VCaP (cell line): ENCODE results near the gene VSTM2L.

Source experiments
- H3K27ac ChIP-seq: fragments of 450-650 bp; 2 replicates; pipeline ENCODE4 v1.5.1; 2017
- TF ChIP-seq, protein P1 (sequence below): fragments of 450-650 bp; conservative IDR thresholded peaks from 2 replicates; pipeline ENCODE4 v1.5.1; 2017; ENCODE audit warnings: mild to moderate bottlenecking, moderate library complexity

The VSTM2L gene

DNA sequence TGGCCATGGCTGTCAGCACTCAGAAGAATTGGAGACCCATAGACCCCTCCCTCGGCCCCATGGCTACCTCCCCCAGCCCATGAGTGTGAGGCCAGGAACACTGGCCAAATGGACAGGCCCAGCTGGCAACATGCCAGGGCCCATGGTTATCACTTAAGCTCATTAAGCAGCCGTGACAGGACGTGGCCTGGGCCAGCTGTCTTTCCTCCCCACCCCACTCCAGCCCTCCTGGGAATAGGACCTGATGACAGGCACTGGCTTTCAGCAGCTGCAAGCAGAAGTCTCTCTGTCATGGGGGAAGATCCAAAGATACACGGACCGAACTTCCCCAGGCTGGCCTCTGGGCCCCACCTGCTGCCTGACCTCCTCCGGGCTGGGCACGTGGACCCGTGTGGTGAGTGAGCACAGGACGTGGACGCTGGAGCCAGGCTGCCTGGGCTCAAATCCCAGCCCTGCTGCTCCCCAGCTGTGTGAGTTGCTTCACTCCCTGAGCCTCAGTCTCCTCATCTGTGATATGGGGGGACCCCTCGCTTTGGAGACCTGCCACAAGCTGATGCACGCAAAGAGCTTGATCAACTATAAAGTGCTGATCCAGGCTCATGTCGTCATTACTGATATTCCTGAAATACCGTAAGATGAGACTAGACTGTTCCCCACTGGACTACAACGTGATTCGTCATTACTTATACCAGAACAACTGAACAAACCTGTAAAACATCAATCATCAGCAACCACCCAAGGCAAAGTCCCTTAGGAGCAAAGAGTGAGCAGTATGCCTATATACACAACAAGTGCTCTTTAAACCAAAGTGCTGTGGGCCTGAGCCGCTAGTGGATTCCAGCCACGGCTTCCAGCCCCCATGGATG lies 22.0 kb upstream of the VSTM2L start:
- TF ChIP-seq, protein P1, sequence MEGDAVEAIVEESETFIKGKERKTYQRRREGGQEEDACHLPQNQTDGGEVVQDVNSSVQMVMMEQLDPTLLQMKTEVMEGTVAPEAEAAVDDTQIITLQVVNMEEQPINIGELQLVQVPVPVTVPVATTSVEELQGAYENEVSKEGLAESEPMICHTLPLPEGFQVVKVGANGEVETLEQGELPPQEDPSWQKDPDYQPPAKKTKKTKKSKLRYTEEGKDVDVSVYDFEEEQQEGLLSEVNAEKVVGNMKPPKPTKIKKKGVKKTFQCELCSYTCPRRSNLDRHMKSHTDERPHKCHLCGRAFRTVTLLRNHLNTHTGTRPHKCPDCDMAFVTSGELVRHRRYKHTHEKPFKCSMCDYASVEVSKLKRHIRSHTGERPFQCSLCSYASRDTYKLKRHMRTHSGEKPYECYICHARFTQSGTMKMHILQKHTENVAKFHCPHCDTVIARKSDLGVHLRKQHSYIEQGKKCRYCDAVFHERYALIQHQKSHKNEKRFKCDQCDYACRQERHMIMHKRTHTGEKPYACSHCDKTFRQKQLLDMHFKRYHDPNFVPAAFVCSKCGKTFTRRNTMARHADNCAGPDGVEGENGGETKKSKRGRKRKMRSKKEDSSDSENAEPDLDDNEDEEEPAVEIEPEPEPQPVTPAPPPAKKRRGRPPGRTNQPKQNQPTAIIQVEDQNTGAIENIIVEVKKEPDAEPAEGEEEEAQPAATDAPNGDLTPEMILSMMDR: no peak
- H3K27ac ChIP-seq: peak overlapping the region; percentile 10

DNA sequence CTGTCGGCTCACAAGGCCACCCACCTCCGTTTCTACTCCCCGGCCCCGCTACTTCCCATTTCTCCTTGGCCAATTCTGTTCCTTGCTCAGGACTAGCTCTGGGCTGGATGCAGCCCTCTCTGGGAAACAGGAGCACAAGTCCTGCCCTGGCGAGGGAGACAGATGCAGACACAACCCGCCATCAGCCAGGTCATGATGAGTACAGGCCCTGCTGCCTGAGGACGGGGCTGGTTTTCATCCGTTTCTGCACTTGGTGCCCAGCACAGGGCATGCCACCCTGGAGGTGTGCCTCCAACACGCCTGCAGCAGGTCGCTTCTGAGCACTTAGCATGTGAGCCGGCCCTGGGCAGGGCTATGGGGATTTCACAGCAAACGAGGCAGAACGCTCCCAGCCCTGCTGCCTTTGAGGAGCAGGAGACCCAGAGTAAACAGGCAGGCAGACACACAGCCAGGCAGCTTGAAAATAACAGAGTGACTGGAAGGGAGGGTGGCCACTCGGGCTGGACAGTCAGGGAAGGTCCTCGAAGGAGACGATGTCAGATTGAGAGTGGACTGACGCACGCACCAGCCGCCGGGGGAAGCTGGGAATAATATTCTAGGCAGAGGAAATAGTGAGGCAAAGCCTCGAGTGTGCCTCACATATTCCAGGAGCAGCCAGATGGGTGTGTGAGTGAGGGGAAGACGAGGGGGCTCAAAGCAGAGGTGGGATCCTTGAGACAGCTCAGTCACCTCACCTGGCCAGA lies 21.2 kb upstream of the VSTM2L start:
- H3K27ac ChIP-seq: peak overlapping the region; percentile 10
- TF ChIP-seq, protein P1: no peak

DNA sequence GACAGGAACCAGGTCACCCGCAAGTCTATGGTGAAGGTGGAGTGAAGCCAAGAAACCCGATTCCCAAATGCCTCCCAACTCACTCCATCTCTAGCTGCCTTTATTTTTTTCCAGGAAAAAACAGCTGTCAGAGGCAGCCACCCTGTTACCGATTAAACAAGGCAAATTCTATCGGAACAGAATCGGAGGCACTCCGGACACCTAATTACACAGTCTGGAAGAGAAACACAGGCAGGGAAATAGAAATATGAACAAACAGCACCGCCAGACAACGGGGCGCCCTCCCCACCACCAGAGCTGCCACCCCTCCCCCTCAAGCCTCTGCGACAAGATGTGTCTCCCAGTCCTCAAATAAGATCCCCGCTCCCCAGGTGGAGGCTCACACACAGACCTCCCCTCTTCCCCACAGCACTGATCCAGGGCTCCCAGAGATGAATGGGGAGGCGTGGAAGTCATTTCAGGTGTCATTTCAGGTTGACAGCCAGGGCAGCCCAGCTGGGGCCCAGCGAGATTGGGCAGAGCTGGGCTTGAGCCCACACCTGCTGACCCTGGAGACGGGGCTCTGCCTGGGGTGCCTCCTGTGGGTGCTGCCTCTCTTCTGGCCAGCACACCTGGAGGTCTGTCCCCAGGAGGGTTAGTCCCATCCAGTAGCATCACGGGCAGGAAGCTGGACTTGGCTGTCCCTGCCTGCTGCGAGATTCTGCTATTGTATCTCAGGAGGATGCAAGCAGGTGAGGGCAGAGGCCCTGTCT lies 19.8 kb upstream of the VSTM2L start:
- TF ChIP-seq, protein P1: no peak
- H3K27ac ChIP-seq: no peak overlapping the region

DNA sequence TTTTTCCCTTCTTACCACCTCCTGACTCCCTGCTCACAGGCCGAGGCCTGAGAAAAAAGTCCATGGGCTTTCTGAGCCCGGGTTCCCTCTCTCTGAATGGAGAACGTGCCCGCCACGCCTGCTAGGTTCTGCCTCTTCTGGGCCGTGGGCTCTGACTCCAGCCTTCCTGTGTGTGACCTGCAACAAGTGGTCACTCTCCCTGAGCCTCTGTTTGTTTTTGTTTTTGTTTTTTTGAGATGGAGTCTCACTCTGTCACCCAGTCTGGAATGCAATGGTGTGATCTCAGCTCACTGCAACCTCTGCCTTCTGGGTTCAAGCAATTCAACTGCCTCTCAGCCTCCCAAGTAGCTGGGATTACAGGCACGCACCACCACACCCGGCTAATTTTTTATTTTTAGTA lies 17.9 kb upstream of the VSTM2L start:
- H3K27ac ChIP-seq: no peak overlapping the region
- TF ChIP-seq, protein P1: no peak

DNA sequence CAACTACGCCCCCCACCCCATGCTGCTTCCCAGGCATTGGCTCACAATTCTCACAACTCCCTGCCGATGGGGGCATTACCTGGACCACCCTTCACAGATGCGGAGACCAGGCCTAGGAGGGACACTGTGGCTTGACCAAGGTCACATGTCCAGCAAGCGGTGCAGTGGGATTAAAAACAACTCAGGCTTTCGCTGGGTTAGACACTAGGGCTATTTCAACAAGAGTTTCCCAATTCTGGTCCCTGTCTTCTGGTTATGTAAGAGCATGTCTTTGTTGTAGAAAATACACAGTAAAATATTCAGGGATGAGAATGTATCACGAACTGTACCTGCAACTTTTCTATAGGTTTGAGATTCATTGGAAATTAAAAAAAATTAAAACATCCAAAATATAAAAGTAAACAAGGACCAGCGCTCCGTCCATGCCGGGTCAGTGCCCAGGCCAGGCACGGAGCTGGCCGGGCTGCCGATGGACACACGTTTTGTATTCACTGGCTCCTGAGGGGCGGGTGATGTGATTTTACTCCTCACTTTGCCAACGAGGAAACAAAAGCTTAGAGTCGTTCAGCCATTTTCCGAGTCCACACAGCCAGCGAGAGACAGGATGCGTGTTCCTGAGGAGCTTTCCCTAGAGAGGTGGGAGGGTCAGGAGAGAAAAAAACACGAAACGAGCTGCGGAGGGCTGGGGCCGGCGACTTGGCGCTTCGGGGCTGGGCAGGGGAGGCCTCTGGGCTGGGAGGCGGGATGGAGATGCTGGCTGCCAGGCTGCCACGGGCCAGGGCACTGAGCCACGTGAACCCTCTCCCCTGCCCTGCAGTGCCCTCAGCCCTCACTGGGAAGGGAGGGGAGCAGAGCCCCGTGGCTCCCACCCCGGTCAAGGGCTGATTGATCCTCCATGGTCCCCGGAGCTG lies 17.1 kb upstream of the VSTM2L start:
- no peak overlapping the region for H3K27ac ChIP-seq
- TF ChIP-seq, protein P1: no peak

DNA sequence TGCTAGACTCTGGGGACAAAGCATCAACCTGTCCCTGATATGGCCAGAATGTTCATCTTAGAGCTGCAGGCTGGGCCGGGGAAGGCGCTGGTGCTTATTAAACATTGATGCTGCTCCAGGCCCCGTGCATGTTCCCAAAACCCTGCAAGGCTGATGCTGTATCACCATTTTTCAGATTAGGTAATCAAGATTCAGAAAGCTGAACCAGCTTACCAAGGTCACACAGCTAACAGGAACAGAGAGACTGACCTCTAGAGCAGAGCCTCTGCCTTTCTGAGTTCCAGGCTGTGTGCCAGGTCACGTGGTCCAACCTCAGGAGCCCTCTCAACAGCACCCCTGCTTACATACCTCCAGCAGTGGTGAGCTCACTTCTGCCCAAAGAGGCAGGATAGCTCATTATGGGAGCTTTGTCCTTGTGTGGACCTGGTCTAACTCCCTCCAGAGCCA lies 16.1 kb upstream of the VSTM2L start:
- TF ChIP-seq, protein P1: no peak

More for the DNA sequence above, 16.1 kb upstream of the VSTM2L start:
- no peak overlapping the region for H3K27ac ChIP-seq
